Amniotic epithelial cell (primary cell): ENCODE measurements around the gene MRGPRE.

Experiments used
- DNase-seq: peaks from one replicate; pipeline ENCODE4 v3.0.0-alpha.2; 2010; ENCODE audit warnings: low read depth

Gene MRGPRE

DNA sequence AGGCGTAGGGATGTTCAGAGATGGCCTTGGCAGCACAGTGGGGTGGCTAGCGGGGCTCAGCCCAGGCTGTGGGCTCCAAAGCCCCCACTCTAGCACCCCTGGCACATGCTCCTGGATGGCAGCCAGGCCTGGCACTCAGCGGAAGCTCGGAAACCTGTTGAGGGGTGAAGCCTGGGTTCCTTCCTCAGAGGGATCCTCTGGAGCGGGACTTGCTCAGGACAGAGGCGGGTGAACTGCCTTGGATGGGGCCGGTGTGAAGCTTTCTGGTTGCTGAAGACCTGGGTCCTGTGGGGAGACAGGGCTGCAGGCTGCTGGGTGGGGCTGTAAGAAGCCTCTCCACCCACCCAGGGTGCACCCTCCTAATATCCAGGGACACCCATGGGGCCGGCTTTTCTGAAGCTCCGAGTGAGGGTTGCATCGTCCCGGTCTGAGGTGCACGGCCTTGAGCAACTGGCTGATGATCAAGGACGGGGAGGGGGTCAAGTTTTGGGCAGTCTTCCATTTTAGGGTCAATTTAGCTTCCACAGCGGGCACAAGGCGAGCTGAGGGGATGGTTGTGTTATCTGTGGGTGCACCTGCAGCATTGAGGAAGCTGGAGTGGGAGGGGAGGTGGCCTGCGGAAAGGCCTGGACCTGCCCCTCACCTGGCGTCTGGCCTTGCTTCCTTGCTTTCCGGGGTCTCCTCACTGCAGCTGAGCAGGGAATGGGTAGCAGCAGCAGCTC is 5.2 kb downstream of the MRGPRE start:
- DNase-seq: no peak

DNA sequence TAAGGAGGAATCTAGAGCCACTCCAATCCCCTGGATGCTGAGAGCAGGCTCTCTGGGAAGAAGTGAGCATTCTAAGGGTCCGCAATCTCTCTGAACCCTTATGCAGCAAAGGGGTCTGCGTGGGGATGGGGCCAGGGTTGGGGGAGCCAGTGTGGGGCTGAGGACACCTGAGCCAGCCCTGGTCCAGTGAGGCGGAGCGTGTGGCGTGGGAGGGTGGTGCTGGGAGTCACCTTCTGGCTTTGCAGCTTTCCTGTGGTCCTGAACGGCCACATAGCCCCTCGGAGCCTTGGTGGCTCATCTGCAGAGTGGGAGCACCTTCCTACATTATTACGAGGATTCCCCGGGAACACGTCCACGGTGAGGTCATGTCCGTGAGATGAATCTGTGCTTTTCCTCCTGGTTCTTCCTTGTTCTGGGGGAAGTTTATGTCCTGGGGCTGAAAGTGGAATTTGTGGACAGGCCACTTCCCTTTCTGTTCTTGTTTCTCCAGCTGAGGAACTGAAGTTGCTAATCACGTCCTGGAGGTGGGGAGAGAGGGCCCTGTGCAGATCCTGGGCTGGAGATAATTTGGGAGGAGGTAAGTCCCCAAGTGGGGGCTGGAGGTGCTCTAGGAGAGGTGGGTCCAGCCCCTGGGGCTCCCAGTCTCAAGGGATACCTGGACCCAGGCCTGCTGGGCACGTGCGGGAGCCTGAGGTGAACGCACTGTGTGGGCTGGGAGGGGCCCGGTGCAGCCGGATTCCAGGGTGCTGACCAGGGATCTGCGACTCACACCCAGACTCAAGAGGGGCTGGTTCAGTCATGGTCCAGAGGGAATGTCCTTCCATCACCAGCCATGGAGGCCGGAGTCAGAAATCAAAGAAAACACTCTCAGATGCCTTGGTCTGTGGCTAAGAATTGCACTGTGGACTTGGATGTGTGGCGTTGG is 6.1 kb downstream of the MRGPRE start:
- DNase-seq: no peak

DNA sequence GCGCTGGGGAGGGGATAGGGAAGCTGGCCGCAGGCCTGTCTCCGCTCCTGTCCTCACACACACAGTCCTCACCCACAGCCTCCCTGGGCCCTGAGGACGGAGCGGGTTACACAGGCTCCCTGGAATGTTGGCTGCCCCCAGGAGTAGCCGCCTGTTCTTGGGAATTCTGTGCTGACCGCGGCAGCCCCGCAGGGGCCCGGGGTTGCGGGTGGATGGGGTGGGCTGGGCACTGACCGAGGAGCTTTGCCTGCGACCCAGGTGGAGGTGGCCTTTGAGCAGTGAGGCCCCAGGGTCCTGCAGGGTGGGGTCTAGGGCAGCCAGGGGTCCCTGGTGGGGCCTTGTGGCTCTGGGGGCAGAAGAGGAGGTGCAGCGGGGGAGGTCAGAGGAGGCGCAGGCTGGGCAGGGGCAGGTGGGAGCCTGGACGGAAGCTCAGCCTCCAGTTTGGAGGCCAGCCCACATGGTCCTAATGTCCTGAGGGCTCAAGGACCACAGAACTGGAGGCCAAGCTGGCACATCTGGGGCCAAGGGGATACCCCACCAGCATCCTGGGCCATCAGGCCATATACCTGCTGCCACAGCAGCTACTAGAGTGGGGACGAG is 7.0 kb downstream of the MRGPRE start:
- no peak for DNase-seq

DNA sequence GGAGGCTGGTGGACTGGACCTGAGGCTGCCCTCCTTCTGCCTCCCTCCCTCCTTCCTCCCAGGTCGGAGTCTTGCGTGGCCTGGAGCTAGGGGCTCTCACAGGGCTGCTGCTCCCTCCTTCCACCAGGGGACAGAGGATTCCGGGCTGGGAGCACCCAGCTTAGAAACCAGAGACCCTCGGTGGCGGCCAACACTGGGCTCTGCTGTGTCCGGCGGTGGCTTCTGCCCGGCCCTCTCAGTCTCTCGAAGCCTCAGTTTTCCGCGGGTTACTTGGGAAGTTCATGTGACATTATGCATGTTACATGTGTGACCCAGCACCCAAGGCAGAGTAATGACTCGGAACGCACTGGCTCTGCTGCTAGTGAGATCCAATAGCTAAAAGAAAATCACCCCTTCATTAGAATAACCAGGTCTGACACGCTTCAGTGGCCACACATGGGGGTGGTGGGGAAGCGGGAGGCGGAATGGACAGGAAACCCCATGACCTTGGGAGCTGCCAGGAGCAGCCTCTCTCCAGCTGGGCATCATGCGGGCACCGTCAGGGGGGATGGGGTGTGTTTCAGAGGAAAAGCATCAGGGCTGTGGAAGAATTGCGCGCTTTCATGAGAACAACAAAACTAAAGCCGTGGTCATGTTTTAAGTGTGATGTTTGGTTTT is 7.7 kb downstream of the MRGPRE start:
- DNase-seq: no peak

DNA sequence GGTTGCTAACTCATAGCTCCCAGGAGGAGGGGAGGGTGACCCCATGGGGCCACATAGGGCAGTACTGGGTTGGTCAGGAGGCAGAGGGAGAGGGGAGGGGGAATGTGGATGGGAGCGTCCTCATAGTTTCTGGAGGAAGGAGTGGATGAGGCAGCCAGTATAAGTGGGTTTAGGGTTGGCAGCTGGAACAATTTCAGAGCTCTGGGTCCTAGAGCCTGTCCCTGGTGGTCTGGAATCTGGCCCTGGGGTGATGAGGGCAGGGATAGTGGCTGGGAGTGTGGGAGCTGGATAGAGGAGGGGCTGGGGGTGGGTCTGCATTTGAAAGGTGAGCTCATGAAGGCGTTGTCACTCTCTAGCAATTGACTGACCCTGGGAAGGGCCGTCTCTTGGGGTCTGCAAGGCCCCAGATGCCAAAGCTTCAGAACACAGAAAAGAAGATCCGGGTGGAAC is 8.3 kb downstream of the MRGPRE start:
- no peak for DNase-seq

DNA sequence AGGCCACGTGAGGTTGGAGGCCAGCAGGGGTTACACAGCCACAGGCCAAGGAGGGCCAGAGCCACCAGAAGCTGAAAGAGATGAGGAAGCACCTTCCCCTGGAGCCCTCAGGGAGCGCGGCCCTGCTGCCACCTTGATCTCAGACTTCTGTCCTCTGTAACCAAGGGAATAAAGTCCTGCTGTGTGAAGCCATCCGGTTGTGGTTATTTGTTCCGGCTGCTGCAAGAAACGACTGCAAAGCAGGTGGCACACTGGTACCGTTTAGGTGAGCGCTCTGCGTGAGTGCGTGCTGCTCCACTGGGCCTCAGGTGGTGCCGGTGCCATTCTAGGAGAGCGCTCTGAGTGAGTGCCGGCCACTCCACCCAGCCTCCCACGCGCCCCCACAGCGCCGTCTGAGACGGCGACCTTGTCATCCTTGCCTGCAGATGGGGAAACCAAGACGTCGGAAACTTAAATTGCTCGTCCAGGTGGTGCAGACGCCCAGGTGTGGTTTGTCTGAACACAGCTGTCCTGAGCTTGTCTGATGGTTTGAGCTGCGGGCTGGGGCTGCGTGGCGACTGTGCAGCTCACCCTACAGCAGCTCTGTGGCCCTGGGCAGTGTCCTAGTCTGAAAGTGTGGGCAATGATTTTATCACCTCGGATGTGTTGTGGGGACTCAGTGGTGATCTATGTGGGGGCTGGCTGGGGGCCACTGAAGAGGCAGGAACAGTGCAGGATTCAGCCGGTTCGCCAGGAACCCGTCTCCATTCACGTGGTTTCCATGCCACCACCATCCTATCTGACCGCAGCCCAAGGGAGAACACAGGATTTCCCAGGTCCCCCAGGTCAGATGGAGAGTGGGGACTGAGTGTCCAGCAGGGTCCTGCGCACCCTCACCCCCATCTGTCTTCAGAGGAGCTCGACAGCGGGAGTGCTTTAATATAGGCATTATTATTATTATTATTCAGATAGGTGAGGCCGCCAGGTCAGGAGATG is 9.0 kb downstream of the MRGPRE start:
- DNase-seq: no peak

DNA sequence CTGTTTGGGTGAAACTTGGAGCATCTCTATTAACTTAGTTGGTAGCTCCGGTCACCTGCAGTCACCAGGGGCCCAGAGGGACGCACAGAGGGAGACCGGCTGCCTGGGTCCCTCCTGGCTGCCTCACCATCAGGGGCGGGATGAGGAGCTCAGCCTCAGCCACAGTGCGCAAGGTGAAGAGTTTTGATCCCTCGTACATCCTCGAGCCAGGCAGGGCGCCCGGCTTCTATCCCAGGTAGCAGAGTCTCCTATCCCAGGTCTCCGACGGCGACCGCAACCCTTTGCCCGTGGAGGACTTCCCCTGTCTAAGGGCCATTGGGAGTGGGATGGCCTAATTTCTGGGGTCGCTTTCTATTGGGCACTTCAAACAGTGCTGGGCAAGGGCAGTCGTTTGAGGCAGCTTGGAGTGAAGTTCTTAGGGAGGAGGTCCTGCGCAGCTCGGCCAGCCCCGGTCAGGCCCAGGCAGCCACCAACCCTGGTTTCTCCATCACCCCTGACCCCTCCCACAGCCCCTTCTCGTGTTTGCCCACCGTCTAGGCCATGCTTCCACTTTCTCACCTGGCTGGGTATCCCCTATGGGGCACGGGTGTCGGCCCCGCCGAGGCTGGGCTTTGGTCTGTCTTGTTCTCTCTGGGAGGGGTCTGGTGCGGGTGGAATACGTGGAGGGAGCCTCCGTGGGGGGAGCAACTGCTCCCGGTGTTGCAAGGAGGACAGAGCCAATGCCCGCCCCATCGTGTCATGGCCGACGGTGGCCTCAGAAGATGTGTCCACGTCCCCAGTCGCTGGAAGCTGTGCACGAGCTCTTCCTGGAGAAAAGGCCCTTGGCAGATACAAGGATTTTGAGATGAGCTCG is 10.0 kb downstream of the MRGPRE start:
- DNase-seq: no peak

DNA sequence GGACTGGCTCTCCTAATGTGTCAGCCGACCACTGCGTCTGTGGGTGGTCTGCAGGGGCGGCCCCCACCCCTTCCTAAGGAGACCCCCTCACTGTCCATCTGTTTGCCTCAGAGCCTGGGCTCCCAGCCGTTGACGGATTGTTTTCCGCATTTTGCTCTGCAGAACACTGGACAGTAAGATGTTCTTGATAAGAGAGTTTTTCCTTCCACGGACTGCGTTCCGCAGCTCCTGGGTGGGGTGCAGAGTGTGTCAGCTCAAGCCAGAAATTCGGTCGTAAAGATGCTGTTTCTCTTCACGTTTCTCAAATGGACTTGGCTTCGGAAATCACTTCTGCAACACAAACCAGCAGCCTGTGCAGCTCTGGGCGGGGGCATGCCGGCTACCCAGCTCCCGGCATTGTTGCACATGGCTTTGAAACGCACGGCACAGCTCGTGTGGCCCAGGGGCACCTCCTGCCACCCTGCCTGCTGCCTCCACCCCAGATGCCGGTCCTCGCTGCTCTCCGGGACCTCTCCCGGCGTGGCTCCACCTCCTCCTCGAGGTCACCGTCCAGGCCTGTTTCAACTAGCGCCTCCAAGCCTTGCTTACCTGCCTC is 10.7 kb downstream of the MRGPRE start:
- DNase-seq: no peak

DNA sequence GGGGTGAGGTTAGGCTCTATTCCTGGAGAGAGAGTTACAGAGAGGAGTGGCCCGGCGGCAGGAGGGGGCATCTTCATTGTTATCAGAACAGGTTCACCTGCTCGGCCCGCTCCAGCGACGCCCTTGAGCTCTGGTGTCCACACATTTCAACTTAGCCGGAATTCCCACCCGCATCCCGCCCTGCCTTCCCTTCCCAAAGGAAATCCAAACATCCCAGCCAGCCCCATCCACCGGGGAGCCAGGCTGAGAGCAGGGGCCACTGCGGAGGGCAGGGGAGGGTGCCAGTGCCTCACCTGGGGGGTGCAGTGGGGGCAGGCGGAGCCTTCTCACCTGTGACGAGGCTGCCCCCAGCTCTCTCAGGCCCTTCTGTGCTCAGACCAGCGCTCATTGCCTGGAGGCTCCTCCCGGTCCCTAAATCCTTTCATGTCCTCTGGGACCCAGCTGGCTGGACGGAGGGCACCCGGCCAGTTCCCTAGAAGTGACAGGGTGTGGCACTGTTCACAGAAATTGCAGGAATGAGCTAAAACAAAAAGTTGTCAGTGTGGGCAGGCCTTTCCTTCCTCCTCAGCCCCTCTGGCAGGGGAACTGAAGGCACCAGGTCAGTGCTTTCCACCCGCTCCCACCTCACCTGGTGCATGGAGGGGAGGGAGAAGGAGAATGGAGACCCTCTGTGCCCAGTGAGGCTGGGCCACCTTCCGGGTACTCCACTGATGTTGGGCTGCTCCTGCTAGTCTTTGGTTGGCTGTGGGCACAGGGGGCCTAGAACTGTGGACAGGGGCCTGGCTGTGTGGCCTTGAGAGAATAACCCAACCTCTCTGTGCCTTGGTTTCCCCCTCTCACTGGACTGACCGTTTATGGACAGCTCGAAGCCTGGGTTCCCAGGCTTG is 11.5 kb downstream of the MRGPRE start:
- no peak for DNase-seq

DNA sequence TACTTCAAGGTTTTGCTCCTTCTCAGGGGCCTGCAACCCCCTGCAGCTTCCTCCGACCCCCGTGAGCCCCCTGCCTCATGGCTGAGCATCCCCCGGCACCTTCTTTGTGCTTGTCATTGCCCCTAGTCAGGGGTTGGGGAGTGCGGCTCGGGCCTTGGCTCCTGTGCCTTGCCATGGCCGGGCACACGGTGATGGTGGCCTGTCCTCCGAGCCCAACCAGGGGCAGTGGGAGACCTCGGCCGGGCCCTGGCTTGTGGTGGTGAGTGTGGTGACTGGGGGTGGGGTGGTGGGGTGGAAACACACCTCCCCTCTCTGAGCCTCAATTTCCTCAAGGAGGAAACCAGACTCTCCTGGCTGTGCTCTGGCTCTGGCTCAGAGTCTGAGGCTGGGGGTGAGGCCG is 12.1 kb downstream of the MRGPRE start:
- DNase-seq: no peak

DNA sequence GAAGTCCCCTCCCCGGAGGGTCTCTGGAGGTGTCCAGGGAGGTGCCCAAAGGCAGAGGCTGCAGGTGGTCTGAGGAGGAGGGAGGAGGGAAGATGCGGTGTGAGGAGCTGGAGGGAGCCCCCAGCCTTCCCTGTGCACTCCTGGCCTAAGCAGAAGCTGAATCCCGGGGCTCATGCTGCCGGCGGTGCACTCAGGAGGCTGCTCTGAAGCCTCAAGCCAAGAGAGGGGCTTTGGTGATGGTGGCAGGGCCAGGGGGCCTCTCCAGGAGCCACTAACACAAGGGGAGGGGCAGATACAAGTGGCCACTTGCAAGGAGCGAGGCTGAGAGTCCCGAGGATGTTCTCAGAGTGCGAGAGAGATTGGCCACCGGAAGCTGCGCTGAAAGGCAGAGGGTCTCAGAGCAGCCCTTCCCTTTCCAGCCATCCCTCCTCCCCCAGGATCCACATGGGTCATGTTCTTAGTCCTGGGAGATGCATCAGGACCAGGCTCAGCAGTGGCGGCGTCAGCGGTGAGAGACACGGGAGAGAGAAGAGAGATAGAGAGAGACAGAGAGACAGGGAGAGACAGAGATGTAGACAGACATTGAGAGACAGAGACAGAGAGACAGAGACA is 12.8 kb downstream of the MRGPRE start:
- DNase-seq: no peak

DNA sequence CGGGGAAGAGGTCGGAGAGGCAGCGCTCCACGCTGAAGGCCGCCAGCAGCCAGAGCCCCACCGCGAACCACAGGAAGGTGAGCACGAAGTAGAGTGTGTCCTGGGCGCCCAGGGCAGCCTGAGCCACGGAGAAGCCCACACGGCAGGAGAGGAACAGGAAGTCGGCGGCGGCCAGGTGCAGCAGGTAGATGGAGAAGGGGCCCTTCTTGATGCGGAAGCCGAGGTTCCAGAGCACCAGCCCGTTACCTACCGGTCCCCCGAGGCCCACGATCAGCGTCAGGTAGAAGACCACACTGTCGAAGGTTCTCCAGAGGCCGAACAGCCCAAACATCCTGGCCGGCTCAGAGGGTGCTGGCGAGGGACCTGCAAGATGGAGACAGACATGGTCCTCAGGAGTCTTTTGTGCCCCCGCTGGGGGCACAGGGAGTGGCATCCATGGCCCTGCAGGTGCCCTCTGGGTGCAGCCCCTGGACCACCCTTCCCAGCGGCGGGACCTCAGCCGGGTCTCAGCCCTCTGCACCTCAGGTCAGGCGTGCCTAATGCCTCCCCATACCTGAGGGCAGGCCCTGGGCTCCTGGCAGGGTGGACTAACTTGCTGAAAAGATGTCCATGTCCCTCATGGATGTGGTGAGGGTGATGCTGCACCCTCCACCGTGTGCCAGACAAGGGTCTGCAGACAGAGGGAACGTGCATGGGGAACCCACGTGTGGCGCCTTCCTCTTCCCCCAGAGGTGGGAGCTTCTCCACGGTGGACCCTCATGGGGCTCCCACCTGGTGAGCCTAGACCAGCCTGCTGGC is 13.5 kb downstream of the MRGPRE start, which contains the start of gene MRGPRG:
Gene MRGPRG, minus strand, starts transcription at position 331 of the 798 bp plus-strand sequence. Its CDS starts 0 bp downstream, at position 331.
- no peak for DNase-seq

DNA sequence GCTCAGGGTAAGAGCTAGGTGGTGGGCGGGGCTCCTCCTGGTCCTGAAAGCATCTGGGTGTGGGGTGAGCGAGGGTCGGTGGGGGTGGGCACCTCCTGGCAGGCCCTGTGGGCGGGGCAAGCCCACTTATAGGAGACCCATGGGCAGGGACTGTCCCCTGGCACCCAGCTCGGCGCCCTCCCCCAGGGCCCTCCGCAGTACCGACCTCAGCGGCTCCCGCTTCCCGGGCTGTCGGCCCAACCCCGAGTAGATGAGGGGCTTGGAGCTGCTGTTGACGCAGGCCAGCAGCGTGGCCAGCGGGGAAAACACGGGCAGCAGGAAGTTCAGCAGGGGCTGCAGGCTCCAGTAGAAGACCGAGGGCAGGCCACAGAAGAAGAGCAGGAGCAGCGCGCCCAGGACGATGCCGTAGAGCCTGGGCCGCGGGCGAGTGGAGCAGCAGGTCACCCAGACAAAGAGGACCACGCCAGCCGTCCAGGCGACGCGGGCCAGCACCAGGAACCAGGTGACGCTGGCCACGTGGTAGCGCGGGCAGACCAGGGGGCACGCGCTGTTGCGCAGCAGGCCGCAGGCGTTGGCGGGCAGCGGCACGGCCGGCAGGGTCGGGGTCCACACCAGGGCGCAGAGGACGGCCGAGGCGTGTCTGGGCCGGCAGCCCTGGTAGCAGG is 14.3 kb downstream of the MRGPRE start:
- DNase-seq: no peak

DNA sequence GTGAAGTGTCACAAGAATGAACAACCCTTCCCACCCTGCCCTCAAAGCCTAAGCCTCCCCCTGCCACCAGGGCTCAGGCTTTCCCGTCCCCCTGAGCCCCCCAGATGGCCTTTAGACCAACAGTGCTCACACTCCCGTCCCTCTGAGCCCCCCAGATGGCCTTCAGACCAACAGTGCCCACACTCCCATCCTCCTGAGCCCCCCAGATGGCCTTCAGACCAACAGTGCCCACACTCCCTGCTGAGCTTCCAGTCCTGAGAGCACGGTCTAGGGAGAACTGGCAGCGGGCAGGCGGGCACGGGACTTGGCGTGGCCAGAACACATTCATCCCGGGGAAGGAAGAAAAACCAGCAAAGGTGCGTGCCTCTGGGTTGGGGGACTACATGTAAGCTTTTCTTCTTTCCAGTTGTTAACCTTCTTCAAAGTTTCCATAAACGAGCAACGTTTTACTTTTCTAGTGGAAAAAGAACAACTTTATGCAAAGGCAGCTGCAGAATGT is 16.1 kb downstream of the MRGPRE start:
- no peak for DNase-seq

DNA sequence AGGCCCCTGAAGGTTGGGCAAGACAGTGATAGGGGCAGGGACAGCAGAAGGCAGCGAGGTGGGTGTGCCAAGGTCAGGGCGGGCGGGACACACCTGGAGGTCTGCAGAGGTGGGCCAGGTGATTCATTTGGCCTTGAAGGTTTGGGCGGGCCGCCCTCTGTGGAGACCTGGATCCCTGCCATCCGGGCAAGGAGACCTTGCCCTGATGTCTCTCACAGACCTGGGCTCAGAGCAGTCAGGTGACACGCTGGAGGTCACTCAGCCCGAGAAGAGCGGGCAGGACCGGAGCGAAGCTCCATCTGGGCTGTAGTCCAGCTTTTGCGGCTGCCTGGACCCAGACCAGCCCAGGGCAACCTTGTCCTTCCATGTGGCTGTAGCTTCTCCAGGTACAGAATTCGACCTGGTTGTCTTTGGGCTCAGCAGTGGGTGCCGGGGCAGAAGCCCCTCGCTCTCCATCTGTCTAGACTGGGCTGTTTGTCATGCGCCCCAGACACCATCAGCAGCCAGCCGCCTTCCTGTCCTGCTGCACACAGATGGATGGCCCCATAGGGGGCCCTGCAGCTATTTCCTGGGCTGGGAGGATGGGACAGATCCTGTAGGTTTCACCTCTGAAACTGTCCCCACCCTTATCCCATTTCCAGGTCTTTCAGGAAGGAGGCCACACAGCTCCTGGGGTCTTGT is 16.7 kb downstream of the MRGPRE start:
- DNase-seq: no peak

DNA sequence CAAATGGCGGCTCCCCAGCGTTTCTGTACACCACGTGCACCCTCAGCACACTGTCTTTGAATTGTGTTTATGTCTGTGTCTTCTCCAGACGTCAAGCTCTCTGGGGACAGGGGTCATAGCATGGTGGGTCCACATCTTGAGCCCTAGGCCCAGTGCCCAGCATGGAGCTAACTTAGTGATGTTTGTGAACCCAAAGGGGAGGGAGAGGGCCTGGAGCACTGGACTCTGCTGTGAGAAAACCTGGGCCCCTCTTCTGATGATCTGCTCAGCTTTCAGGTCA is 17.9 kb downstream of the MRGPRE start:
- DNase-seq: no peak
